SK-N-SH treated with all-trans-retinoic acid at 6 μM for 48 hours (cell line): ENCODE data around the gene NCL.

Experiments
- ATAC-seq: fragments of 200-7000 bp; cut with Tn5 transposase; 3 replicates; pipeline ENCODE4 v1.9.1; 2020; ENCODE audit warnings: mild to moderate bottlenecking, moderate library complexity
- ARNTL ChIP-seq: fragments of 450-650 bp; formaldehyde crosslinking; IDR thresholded peaks from 2 replicates; pipeline ENCODE4 v1.5.0; 2020; ENCODE audit warnings: low read depth, mild to moderate bottlenecking, moderate library complexity, borderline replicate concordance
- CREB5 ChIP-seq: fragments of 250-450 bp; sonication (Bioruptor Pico); IDR thresholded peaks from 2 replicates; pipeline ENCODE4 v1.5.1; 2020; ENCODE audit warnings: low read depth, mild to moderate bottlenecking, moderate library complexity
- CSDC2 ChIP-seq: fragments of 250-450 bp; sonication (Bioruptor Pico); IDR thresholded peaks from 2 replicates; pipeline ENCODE4 v1.5.0; 2020; ENCODE audit warnings: mild to moderate bottlenecking, moderate library complexity
- CSRNP3 ChIP-seq: fragments of 250-450 bp; sonication (Bioruptor Pico); IDR thresholded peaks from 2 replicates; pipeline ENCODE4 v1.5.1; 2021; ENCODE audit warnings: mild to moderate bottlenecking, moderate library complexity
- ESRRG ChIP-seq: fragments of 250-450 bp; sonication (Bioruptor Pico); IDR thresholded peaks from 2 replicates; pipeline ENCODE4 v1.6.1; 2021; ENCODE audit warnings: mild to moderate bottlenecking
- GLIS3 ChIP-seq: fragments of 250-450 bp; sonication (Bioruptor Pico); IDR thresholded peaks from 2 replicates; pipeline ENCODE4 v1.5.0; 2020; ENCODE audit warnings: mild to moderate bottlenecking, moderate library complexity
- ISL1 ChIP-seq: fragments of 250-450 bp; sonication (Bioruptor Pico); IDR thresholded peaks from 2 replicates; pipeline ENCODE4 v2.1.2; 2022; ENCODE audit warnings: mild to moderate bottlenecking, moderate library complexity
- PATZ1 ChIP-seq: fragments of 250-450 bp; sonication (Bioruptor Pico); IDR thresholded peaks from 2 replicates; pipeline ENCODE4 v1.8.0; 2020; ENCODE audit warnings: mild to moderate bottlenecking, moderate library complexity, borderline replicate concordance
- PPARA ChIP-seq: fragments of 250-450 bp; sonication (Bioruptor Pico); IDR thresholded peaks from 2 replicates; pipeline ENCODE4 v1.5.0; 2020; ENCODE audit warnings: mild to moderate bottlenecking, borderline replicate concordance
- RARB ChIP-seq: fragments of 250-450 bp; sonication (Bioruptor Pico); IDR thresholded peaks from 2 replicates; pipeline ENCODE4 v1.8.0; 2021; ENCODE audit warnings: mild to moderate bottlenecking, moderate library complexity
- TCF4 ChIP-seq: fragments of 250-450 bp; sonication (Bioruptor Pico); IDR thresholded peaks from 2 replicates; pipeline ENCODE4 v1.8.0; 2021; ENCODE audit warnings: mild to moderate bottlenecking, moderate library complexity, borderline replicate concordance
- TOX ChIP-seq: fragments of 250-450 bp; sonication (Bioruptor Pico); IDR thresholded peaks from 2 replicates; pipeline ENCODE4 v1.8.0; 2021; ENCODE audit warnings: mild to moderate bottlenecking, moderate library complexity, borderline replicate concordance
- TSHZ2 ChIP-seq: fragments of 250-450 bp; sonication (Bioruptor Pico); IDR thresholded peaks from 2 replicates; pipeline ENCODE4 v1.5.0; 2020; ENCODE audit warnings: mild to moderate bottlenecking, moderate library complexity
- ZC3H10 ChIP-seq: fragments of 250-450 bp; sonication (Bioruptor Pico); IDR thresholded peaks from 2 replicates; pipeline ENCODE4 v1.5.1; 2021; ENCODE audit warnings: mild to moderate bottlenecking, moderate library complexity
- ZFP30 ChIP-seq: fragments of 450-650 bp; formaldehyde crosslinking; IDR thresholded peaks from 2 replicates; pipeline ENCODE4 v1.5.0; 2022; ENCODE audit warnings: mild to moderate bottlenecking, moderate library complexity
- ZNF565 ChIP-seq: fragments of 450-650 bp; formaldehyde crosslinking; conservative IDR thresholded peaks from 2 replicates; pipeline ENCODE4 v1.5.0; 2020; ENCODE audit warnings: low read depth, mild to moderate bottlenecking, moderate library complexity
- ZNF70 ChIP-seq: fragments of 450-650 bp; formaldehyde crosslinking; IDR thresholded peaks from 2 replicates; pipeline ENCODE4 v1.5.0; 2020; ENCODE audit warnings: mild to moderate bottlenecking, moderate library complexity
- ZNF8 ChIP-seq: fragments of 450-650 bp; formaldehyde crosslinking; IDR thresholded peaks from 2 replicates; pipeline ENCODE4 v1.5.0; 2020; ENCODE audit warnings: mild to moderate bottlenecking, moderate library complexity

The NCL gene

GRCh38 chr2:231467613-231468530, 3.6 kb upstream of the NCL start:
- no peak for ATAC-seq

GRCh38 chr2:231467016-231467545, 2.8 kb upstream of the NCL start:
- ATAC-seq, result no peak
- no peak for TF ChIP-seq ESRRG (CRISPR knock-in tag)
- TF ChIP-seq, all 23 proteins: peak for 0

More at GRCh38 chr2:231467613-231468530, 3.6 kb upstream of the NCL start:
- TF ChIP-seq PPARA (CRISPR knock-in tag) (no peak), TCF4 (CRISPR knock-in tag) (no peak), ZNF565 (CRISPR knock-in tag) (no peak), ARNTL (CRISPR knock-in tag) (no peak), CREB5 (CRISPR knock-in tag) (no peak), ZNF70 (CRISPR knock-in tag) (no peak), ZFP30 (CRISPR knock-in tag) (no peak), ZC3H10 (CRISPR knock-in tag) (no peak), TOX (no peak)

GRCh38 chr2:231464576-231465540, 574 bp upstream of the NCL start:
- TF ChIP-seq CSRNP3 (CRISPR knock-in tag) (no peak), GLIS3 (CRISPR knock-in tag) (no peak)
- ATAC-seq, result peak; percentile 57

- TF ChIP-seq GLIS3 (CRISPR knock-in tag) (no peak), ZNF565 (CRISPR knock-in tag) (no peak), RARB (CRISPR knock-in tag) (no peak), PATZ1 (no peak), TOX (no peak), CREB5 (CRISPR knock-in tag) (no peak), TSHZ2 (CRISPR knock-in tag) (no peak), CSDC2 (CRISPR knock-in tag) (no peak), ISL1 (CRISPR knock-in tag) (no peak), ZC3H10 (CRISPR knock-in tag) (no peak), ZNF8 (CRISPR knock-in tag) (no peak)
Measured at GRCh38 chr2:231462729-231463465, 1.4 kb downstream of the NCL start.

More at GRCh38 chr2:231462729-231463465, 1.4 kb downstream of the NCL start:
- no peak for ATAC-seq
